ENCODE measurements around the gene OLFML2B.

GRCh38 chr1:161941726-161942436 lies 81.8 kb downstream of the OLFML2B start:
- TF ChIP-seq CTCF (IDR thresholded peaks at IDR 0.05; ENCODE audit: poor library complexity), result no peak
- no peak for TF ChIP-seq EZH2 (IDR thresholded peaks at IDR 0.05; ENCODE audit: borderline replicate concordance)

Data from hepatocyte (in vitro differentiated cells).